ENCODE data around the gene LDLRAD4.

The LDLRAD4 gene

GRCh38 chr18:13649397-13650390 is 431.1 kb downstream of the LDLRAD4 start:
- TF ChIP-seq GATA3 (IDR thresholded peaks at IDR 0.05; ENCODE audit: low read depth, low read length): no peak
- no peak for TF ChIP-seq GATA2 (IDR thresholded peaks at IDR 0.05; ENCODE audit: low read depth, low read length)

DNA sequence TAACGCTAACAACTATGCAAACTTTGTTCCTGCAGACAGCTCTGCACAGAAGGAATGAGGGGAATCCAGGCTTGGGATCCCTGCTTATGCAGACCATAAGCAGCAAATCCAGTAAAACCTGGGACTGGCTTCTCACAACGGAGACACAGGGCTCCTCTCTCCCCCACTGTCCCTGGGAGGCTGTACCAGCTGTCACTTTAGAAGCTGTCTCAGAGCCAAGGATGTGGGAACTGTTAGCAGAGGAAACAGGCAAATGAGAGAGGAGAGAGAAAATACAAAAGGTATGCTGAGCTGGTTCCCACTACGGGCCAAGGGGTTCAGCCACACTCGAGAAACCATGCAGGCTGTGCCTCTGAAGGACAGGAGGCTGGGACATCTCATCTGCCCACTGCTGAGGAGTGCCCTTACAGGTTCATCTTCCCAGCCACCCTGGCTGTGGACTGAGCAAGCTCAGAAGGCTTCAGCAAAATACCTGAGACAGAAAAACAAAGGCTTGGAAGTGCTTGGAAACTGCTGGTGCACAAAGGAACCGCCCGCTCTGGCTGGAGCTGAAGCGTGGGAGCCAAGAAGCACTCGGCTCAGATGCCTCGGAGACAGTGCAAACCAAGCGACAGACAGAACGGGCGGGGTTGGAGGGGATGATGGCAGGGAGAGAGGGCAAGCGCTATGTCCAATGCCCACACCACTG is 435.3 kb downstream of the LDLRAD4 start:
- TF ChIP-seq GATA2 (IDR thresholded peaks at IDR 0.05; ENCODE audit: low read depth, low read length) (no peak), GATA3 (IDR thresholded peaks at IDR 0.05; ENCODE audit: low read depth, low read length) (no peak)

DNA sequence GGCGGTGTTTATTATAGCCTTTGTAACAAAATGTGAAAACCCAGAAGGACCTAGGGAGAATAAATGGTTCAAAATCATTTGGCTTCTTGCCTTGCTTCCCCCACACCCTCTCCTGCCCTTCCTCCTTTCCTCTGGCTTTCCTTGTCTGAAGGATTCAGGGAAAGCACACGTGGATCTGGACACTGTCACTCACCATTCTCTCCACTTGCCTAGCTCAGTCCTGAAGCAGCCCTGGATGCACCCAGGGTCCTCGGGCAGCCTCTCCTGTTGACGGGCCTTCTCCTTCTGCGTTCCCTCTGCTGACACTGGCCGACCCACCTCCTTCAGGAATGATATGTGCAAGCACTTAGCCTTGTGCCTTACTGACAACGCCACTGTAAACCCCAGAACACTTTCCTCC is 439.4 kb downstream of the LDLRAD4 start:
- TF ChIP-seq GATA3 (IDR thresholded peaks at IDR 0.05; ENCODE audit: low read depth, low read length): no peak
- TF ChIP-seq GATA2 (IDR thresholded peaks at IDR 0.05; ENCODE audit: low read depth, low read length): no peak

DNA sequence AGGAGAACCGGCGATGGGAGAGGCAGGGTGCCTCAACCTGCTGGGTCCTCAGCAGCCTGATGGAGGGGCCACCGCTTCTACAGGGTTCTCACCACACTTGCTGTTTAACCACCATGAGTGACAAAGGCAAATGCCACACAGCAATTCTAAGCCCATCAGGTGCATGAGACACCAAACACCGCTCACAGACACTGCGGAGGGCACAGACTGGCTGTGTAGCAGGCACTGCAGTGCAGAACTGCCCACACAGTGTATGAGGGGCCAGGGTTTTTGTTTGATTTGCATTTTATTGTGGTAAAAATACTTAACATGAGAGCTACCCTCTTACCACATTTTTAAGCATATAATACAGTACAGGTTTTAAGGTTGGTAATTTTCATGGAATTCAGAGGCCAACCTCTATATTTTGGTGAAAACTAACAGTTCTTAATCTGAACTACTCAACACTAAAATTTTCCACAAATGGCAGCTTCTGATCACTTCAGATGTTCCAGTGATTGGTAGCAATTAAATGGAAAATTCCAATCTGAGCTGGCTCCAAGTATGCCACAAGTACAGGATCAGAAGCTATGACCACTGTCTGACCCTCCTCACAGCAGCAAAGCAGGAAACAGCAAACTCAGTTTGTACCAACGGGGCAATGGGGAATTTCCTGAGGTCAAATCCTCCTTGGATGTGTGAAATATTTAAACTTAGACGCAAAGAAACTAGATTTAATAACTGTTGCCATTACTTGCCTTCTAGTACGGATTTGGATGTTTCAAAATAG is 440.1 kb downstream of the LDLRAD4 start:
- TF ChIP-seq GATA2 (IDR thresholded peaks at IDR 0.05; ENCODE audit: low read depth, low read length) (no peak), GATA3 (IDR thresholded peaks at IDR 0.05; ENCODE audit: low read depth, low read length) (no peak)

- TF ChIP-seq GATA3 (IDR thresholded peaks at IDR 0.05; ENCODE audit: low read depth, low read length) (no peak), GATA2 (IDR thresholded peaks at IDR 0.05; ENCODE audit: low read depth, low read length) (no peak)
Observed at GRCh38 chr18:13660510-13660909, 441.9 kb downstream of the LDLRAD4 start.

GRCh38 chr18:13661051-13661778 is 442.7 kb downstream of the LDLRAD4 start:
- TF ChIP-seq GATA3 (IDR thresholded peaks at IDR 0.05; ENCODE audit: low read depth, low read length): no peak
- no peak for TF ChIP-seq GATA2 (IDR thresholded peaks at IDR 0.05; ENCODE audit: low read depth, low read length)

DNA sequence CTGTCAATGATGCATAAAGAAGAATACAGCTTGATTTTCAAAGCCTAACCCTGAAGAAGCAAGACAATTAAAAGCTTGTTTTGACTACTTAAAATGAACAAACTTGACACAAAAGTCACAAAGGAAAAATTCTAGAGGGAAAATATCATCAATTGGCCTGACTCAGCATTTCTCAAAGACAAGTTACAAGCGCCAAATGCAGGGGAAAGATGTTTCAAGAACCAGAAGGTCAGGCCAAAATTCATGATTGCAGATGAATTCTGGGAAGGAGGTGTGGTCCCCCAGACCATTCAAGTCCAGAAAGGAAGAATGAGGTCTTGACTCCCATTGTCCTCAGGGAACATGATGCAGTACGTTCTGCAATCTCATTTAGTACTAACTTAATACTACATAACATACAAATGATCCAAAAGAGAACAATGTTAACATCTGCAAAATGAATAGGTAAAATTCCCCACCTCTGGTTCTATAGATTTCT is 443.3 kb downstream of the LDLRAD4 start:
- no peak for TF ChIP-seq GATA2 (IDR thresholded peaks at IDR 0.05; ENCODE audit: low read depth, low read length)
- TF ChIP-seq GATA3 (IDR thresholded peaks at IDR 0.05; ENCODE audit: low read depth, low read length): no peak

DNA sequence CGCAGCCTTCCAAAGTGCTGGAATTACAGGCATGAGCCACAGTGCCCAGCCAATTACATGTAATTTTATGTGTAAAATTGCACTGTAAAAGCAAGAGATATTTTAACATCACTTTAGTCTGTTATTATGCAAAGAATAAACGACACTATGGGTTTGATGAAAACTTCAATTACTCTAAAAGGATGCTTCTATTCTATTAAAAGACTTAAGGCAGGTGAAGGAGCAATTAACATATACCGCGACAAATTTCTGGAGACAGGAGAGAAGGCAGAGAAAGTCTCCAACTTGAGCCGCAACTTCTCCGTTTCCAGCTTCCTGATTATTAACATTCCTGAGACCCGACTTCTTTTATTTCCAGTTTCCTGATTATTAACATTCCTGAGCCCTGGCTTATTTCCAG is 454.1 kb downstream of the LDLRAD4 start:
- TF ChIP-seq GATA2 (IDR thresholded peaks at IDR 0.05; ENCODE audit: low read depth, low read length) (no peak), GATA3 (IDR thresholded peaks at IDR 0.05; ENCODE audit: low read depth, low read length) (no peak)

GRCh38 chr18:13676471-13676870 is 457.9 kb downstream of the LDLRAD4 start:
- no peak for TF ChIP-seq GATA2 (IDR thresholded peaks at IDR 0.05; ENCODE audit: low read depth, low read length)

DNA sequence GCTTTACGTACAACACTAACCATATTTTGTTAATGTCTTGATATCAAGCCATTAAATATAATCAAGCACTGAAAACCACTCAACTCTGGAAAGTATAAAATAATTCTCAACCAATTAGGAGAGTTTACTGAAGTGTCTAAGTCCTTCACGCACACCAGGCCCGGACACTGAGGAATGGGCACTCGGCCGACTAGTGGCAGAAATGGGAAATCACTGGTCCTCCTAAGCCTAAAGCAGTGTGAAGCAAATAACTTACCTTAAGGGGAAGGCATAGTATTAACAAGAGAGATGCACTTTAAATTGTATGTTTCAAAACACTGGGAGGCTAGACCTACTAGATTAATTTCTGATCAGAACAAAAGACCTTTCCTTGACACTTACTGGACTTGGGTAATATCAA is 462.1 kb downstream of the LDLRAD4 start:
- no peak for TF ChIP-seq GATA3 (IDR thresholded peaks at IDR 0.05; ENCODE audit: low read depth, low read length)
- TF ChIP-seq GATA2 (IDR thresholded peaks at IDR 0.05; ENCODE audit: low read depth, low read length): no peak

DNA sequence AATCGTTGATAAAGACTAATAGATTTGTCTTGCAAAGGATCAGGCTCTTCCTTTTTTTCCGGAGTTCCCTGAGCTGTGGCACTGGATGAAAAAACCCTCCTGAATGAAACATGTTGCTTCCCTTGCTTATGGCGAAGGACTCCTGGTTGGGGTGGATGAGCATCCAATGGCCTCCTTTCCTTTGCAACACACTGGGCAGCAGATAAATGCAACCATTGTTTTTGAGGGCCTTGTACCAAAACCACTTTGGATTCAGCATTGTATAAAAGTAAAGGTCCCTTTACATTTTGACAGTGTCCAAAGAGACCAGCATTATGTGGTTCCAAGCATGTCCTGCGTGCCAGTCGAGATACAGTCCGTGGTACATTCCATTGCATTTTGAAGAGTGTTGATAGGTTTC is 463.1 kb downstream of the LDLRAD4 start:
- TF ChIP-seq GATA3 (IDR thresholded peaks at IDR 0.05; ENCODE audit: low read depth, low read length): no peak
- no peak for TF ChIP-seq GATA2 (IDR thresholded peaks at IDR 0.05; ENCODE audit: low read depth, low read length)

- TF ChIP-seq GATA3 (IDR thresholded peaks at IDR 0.05; ENCODE audit: low read depth, low read length) (no peak), GATA2 (IDR thresholded peaks at IDR 0.05; ENCODE audit: low read depth, low read length) (no peak)
Observed at GRCh38 chr18:13684546-13684945, 466.0 kb downstream of the LDLRAD4 start.
